Measurements from ENCODE around the gene TMEM242. TPM values are rescaled to one million over a fixed set of nuclear protein-coding genes. Genes with fewer than 3 reads are reported as not detected.
A peak's percentile ranks its signal among the peaks of the same experiment; 100 is the strongest.

Gene TMEM242
- total RNA-seq, 1 experiment from 2014 or later = 4.6 TPM

GRCh38 chr6:157333537-157333936 is 10.2 kb upstream of the TMEM242 start:
- H3K27me3 ChIP-seq (ENCODE audit: control insufficient read depth, insufficient read depth, low read length) = no peaks in the 10 kb centered on the region
- no peak overlapping the region for H3K4me3 ChIP-seq (ENCODE audit: insufficient read depth, low read depth, low read length)
- DNase-seq = no peak
- no peaks in the 10 kb centered on the region for H3K36me3 ChIP-seq (replicated peaks; ENCODE audit: control insufficient read depth, insufficient read depth, low read length)

- no peaks in the 10 kb centered on the region for H3K27me3 ChIP-seq (ENCODE audit: control insufficient read depth, insufficient read depth, low read length)
- H3K4me3 ChIP-seq (ENCODE audit: insufficient read depth, low read depth, low read length) = no peak overlapping the region
- no peak for DNase-seq
- H3K36me3 ChIP-seq (replicated peaks; ENCODE audit: control insufficient read depth, insufficient read depth, low read length) = no peaks in the 10 kb centered on the region
These were observed 9.5 kb upstream of the TMEM242 start for GRCh38 chr6:157332813-157333212.

DNA sequence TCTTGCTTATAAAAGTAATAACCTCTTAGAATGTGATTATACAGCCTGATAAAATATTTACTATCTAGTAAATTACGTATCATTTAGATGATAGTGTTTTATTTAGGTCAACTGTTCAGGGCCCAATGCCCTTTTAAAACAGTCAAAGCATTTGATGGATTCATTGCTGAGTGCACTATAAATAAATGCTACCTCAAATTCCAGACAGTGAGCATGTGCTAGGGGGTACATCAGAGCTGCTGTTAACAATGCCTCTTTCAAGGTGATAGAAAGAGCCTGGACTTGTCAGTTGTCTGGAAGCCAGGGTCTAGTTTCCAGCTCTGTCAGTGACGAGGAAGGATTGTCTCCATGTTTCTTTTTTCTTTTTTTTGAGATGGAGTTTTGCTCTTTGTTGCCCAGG is 7.5 kb upstream of the TMEM242 start:
- no peak for DNase-seq
- Histone ChIP-seq H3K27me3 (ENCODE audit: control insufficient read depth, insufficient read depth, low read length) (no peaks in the 10 kb centered on the region), H3K36me3 (replicated peaks; ENCODE audit: control insufficient read depth, insufficient read depth, low read length) (no peaks in the 10 kb centered on the region), H3K4me3 (ENCODE audit: insufficient read depth, low read depth, low read length) (no peak overlapping the region)

DNA sequence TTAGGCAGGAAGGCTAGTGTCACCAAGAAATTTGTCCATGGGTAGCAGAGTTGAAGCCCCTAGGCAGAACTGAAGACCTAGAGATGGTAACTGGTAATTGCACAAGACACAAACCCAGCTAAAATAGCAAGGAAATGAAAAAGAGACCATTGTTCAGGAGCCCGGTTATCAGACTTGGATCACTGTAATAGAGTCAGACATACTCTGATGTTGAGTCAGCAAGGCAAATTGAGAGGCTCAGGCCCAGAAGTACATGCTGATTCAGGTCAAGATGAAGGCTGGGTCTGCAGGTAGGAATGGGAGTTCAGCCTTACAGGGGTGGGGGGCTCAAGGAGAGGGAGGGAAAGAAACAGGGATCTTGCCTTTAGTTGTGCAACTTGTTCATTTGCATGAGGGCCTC is 6.5 kb upstream of the TMEM242 start:
- DNase-seq = no peak
- H3K36me3 ChIP-seq (replicated peaks; ENCODE audit: control insufficient read depth, insufficient read depth, low read length) = no peaks in the 10 kb centered on the region
- H3K27me3 ChIP-seq (ENCODE audit: control insufficient read depth, insufficient read depth, low read length) = no peaks in the 10 kb centered on the region; the same call in 1 of the 2 replicates
- no peak overlapping the region for H3K4me3 ChIP-seq (ENCODE audit: insufficient read depth, low read depth, low read length)

GRCh38 chr6:157328108-157328692 is 4.9 kb upstream of the TMEM242 start:
- DNase-seq = no peak
- Histone ChIP-seq H3K36me3 (replicated peaks; ENCODE audit: control insufficient read depth, insufficient read depth, low read length) (no peaks in the 10 kb centered on the region), H3K27me3 (ENCODE audit: control insufficient read depth, insufficient read depth, low read length) (no peaks in the 10 kb centered on the region; the same call in 1 of the 2 replicates), H3K4me3 (ENCODE audit: insufficient read depth, low read depth, low read length) (no peak overlapping the region)

DNA sequence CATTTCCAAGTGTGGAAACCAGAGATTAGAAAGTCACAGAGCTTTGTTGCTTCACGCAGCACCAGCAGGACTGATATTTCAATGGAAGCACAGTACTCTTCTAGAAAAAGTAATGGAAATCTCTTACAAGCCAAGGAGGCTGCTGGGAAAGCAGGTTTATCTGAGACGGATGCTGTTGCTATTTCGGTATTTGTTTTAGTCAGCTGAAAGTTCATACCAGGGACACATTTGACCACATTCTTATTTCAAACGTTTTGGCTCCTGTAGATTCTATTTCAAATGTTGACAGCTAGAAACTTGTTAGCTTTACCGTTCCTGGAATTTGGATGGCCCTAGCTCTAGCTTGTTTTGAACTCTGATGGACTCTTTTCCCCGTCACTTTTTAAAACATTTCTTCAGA is 3.7 kb upstream of the TMEM242 start:
- Histone ChIP-seq H3K27me3 (ENCODE audit: control insufficient read depth, insufficient read depth, low read length) (no peaks in the 10 kb centered on the region; the same call in 1 of the 2 replicates), H3K36me3 (replicated peaks; ENCODE audit: control insufficient read depth, insufficient read depth, low read length) (no peaks in the 10 kb centered on the region), H3K4me3 (ENCODE audit: insufficient read depth, low read depth, low read length) (no peak overlapping the region)
- DNase-seq = no peak

DNA sequence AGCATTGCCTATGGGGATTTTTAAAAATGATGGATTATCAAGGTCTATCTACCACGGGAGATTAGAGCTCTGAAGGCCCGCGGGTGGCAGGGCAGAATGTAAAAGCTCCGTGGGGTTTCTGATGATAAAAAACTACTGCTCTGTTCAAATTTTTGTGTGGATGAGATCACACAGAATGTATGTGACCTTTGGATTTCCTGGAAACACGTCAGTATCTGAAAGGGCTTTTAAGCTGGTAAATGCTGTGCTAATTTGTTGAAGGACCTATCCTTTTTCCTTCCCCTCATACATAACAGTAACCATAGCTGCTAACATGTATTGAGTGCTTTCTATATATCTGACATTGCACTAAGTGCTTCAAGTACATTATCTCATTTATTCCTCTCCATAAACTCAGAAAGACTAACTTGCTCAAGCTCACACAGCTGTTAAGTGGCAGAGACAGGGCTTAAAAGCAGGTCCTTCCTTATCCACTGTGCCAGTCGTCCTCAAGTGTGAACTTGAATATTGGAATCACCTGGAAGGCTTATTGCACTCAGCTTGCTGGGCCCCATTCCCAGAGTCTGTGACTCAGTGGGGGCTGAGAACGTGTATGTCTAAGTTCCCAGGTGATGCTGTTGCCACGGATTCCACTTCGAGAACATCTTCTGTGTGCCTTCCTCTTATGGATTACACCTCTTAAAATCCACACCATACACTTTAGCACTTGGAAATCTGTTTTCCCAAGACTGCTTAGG is 1.9 kb upstream of the TMEM242 start:
- no peak for DNase-seq
- no peaks in the 10 kb centered on the region for H3K36me3 ChIP-seq (replicated peaks; ENCODE audit: control insufficient read depth, insufficient read depth, low read length)
- no peak overlapping the region for H3K4me3 ChIP-seq (ENCODE audit: insufficient read depth, low read depth, low read length)
- H3K27me3 ChIP-seq (ENCODE audit: control insufficient read depth, insufficient read depth, low read length) = no peaks in the 10 kb centered on the region; the same call in 1 of the 2 replicates

DNA sequence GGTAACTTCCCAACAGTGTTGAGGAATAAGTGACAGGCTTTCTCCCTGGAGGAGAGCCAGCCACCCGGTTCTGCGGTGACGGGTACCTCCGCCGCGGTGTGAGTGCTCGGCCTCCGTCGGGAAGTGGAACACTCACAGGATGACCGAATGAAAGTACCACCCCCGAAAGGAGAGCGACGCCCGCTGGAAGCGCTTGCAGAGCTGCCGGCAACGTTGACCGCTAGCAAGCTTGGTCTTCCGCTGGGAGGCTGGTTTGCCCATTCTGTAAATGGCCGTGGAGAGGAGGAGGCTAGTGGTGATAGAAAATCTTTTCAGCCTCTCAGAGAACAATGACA is 614 bp upstream of the TMEM242 start:
- no peaks in the 10 kb centered on the region for H3K36me3 ChIP-seq (replicated peaks; ENCODE audit: control insufficient read depth, insufficient read depth, low read length)
- H3K27me3 ChIP-seq (ENCODE audit: control insufficient read depth, insufficient read depth, low read length) = no peaks in the 10 kb centered on the region; the same call in 1 of the 2 replicates
- peak; percentile 78 for DNase-seq
- H3K4me3 ChIP-seq (ENCODE audit: insufficient read depth, low read depth, low read length) = peak overlapping the region; percentile 94

GRCh38 chr6:157322792-157323254 is 496 bp downstream of the TMEM242 start:
- Histone ChIP-seq H3K36me3 (replicated peaks; ENCODE audit: control insufficient read depth, insufficient read depth, low read length) (peaks cover 3% of the 10 kb centered on the region), H3K4me3 (ENCODE audit: insufficient read depth, low read depth, low read length) (peak overlapping the region; percentile 94), H3K27me3 (ENCODE audit: control insufficient read depth, insufficient read depth, low read length) (no peaks in the 10 kb centered on the region; the same call in 1 of the 2 replicates)
- peak; percentile 89 for DNase-seq

GRCh38 chr6:157316871-157317814 is 6.2 kb downstream of the TMEM242 start:
- no peak overlapping the region for H3K4me3 ChIP-seq (ENCODE audit: insufficient read depth, low read depth, low read length)
- DNase-seq = no peak
- no peaks in the 10 kb centered on the region for H3K27me3 ChIP-seq (ENCODE audit: control insufficient read depth, insufficient read depth, low read length)
- peaks cover 23% of the 10 kb centered on the region for H3K36me3 ChIP-seq (replicated peaks; ENCODE audit: control insufficient read depth, insufficient read depth, low read length)

DNA sequence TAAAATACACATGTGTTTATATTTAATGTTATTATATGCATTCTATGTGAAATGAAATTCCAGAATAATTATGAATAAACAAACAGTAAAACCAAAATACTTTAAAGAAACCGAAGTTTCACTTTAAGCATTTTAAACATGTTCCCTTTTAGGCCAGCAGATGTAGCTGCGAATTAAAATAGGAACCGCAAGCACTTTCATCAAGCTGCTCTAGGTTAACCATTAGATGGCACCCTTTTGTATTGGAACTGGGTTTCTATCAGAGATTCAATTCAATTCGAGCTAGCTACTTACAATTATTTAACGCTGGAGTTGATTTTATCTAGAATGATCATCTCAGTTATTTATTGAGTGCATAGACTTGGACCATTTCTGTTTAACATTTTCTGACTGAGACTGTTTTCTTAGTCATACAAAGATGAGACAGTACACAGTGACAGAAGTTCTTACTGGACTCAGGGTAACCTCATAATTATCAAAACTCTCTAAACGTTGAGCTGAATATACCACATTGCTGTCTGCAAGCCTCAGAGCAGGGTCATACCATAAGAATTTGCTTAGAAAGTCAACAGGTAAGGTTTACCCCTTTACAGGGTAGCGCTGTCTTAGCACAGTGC is 8.5 kb downstream of the TMEM242 start:
- peaks cover 27% of the 10 kb centered on the region for H3K36me3 ChIP-seq (replicated peaks; ENCODE audit: control insufficient read depth, insufficient read depth, low read length)
- DNase-seq = peak; percentile 74

DNA sequence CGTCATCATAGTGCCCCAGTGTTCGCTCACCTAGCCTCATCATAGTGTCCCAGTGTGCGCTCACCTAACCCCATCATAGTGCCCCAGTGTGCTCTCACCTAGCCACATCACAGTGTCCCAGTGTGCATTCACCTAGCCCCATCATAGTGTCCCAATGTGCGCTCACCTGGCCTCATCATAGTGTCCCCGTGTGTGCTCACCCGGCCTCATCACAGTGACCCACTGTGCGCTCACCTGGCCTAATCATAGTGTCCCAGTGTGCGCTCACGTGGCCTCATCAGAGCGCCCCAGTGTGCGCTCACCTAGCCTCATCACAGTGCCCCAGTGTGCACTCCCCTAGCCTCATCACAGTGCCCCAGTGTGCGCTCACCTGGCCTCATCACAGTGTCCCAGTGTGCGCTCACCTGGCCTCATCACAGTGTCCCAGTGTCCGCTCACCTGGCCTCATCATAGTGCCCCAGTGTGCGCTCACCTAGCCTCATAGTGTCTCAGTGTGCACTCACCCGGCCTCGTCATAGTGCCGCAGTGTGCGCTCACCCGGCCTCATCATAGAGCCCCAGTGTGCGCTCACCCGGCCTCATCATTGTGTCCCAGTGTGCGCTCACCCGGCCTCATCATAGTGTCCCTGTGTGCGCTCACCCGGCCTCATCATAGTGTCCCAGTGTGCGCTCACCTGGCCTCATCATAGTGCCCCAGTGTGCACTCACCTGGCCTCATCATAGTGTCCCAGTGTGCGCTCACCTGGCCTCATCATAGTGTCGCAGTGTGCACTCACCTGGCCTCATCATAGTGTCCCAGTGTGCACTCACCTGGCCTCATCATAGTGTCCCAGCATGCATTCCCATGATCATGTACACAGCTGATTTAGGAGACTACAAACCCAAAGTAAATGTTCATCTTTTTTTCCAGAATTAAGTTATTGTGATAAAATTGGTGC is 9.5 kb downstream of the TMEM242 start:
- Histone ChIP-seq H3K36me3 (replicated peaks; ENCODE audit: control insufficient read depth, insufficient read depth, low read length) (peaks cover 27% of the 10 kb centered on the region), H3K4me3 (ENCODE audit: insufficient read depth, low read depth, low read length) (no peak overlapping the region), H3K27me3 (ENCODE audit: control insufficient read depth, insufficient read depth, low read length) (no peaks in the 10 kb centered on the region)
- no peak for DNase-seq

More for the DNA sequence above, 8.5 kb downstream of the TMEM242 start:
- no peak overlapping the region for H3K4me3 ChIP-seq (ENCODE audit: insufficient read depth, low read depth, low read length)
- no peaks in the 10 kb centered on the region for H3K27me3 ChIP-seq (ENCODE audit: control insufficient read depth, insufficient read depth, low read length)

- H3K4me3 ChIP-seq (ENCODE audit: insufficient read depth, low read depth, low read length) = no peak overlapping the region
- H3K36me3 ChIP-seq (replicated peaks; ENCODE audit: control insufficient read depth, insufficient read depth, low read length) = peaks cover 24% of the 10 kb centered on the region
- no peak for DNase-seq
- H3K27me3 ChIP-seq (ENCODE audit: control insufficient read depth, insufficient read depth, low read length) = no peaks in the 10 kb centered on the region
These were observed 10.6 kb downstream of the TMEM242 start for GRCh38 chr6:157312757-157313156.
